HEK293 (cell line): ENCODE measurements around the gene MVB12A.

Experiments used
- CTCF ChIA-PET: fragments of 350-600 bp; formaldehyde crosslinking; extraction: SDS; loops from one replicate; lab custom pipeline; 2021; ENCODE audit warnings: antibody characterized with exemption; lab: Yijun Ruan, JAX
- POLR2A ChIA-PET: fragments of 300-600 bp; formaldehyde crosslinking; extraction: SDS; loops from one replicate; lab custom pipeline; 2020; ENCODE audit warnings: antibody characterized with exemption, inconsistent platforms; lab: Yijun Ruan, JAX
- H3K27ac ChIP-seq: fragments of 200-500 bp; sonication (Bioruptor generic); 2 replicates; pipeline ENCODE4 v1.5.1; 2014; ENCODE audit warnings: low read depth, low read length, control low read depth, inconsistent platforms; ENCODE audit errors: extremely low read depth
- H3K36me3 ChIP-seq, 2 experiments: fragments of 200-500 bp in 1 of 2; sonication (Bioruptor generic) in 1 of 2; 1 replicate in 1 of 2; 2 replicates in 1 of 2; pipeline ENCODE4 v1.5.1; 2014 to 2017; ENCODE audit warnings: inconsistent platforms in 2 of 2, low read length in 2 of 2; ENCODE audit not compliant: control insufficient read depth in 2 of 2, insufficient read depth in 1 of 2
- H3K4me1 ChIP-seq: fragments of 200-500 bp; sonication (Bioruptor generic); 2 replicates; pipeline ENCODE4 v1.5.1; 2014; ENCODE audit warnings: mild to moderate bottlenecking, low read length, inconsistent platforms; ENCODE audit not compliant: control insufficient read depth, insufficient read depth
- H3K4me3 ChIP-seq: 2 replicates; pipeline ENCODE4 v1.5.1; 2011; ENCODE audit warnings: low read depth, mild to moderate bottlenecking, control low read depth, low read length, moderate library complexity
- H3K9me3 ChIP-seq: fragments of 200-500 bp; sonication (Bioruptor generic); 2 replicates; pipeline ENCODE4 v1.5.1; 2014; ENCODE audit warnings: low read depth, low read length, inconsistent platforms; ENCODE audit not compliant: control insufficient read depth, insufficient read depth
- INSM2 ChIP-seq: fragments of 450-650 bp; formaldehyde crosslinking; IDR thresholded peaks from 2 replicates; pipeline ENCODE4 v1.5.1; 2016; ENCODE audit warnings: missing biosample characterization, missing genetic modification characterization
- MEIS1 ChIP-seq: sonication (generic); formaldehyde crosslinking; IDR thresholded peaks from 2 replicates; pipeline ENCODE4 v1.8.1; 2022; ENCODE audit warnings: missing genetic modification reagents, mild to moderate bottlenecking, borderline replicate concordance
- TRIM28 ChIP-seq: IDR thresholded peaks from 2 replicates; pipeline ENCODE4 v1.6.1; 2011; ENCODE audit warnings: low read length, control low read depth, borderline replicate concordance
- ZBTB10 ChIP-seq: fragments of 450-650 bp; formaldehyde crosslinking; IDR thresholded peaks from 2 replicates; pipeline ENCODE4 v1.5.1; 2016; ENCODE audit warnings: missing biosample characterization, missing genetic modification characterization
- ZBTB6 ChIP-seq: fragments of 450-650 bp; formaldehyde crosslinking; IDR thresholded peaks from 2 replicates; pipeline ENCODE4 v1.5.1; 2017; ENCODE audit warnings: missing biosample characterization, missing genetic modification characterization
- ZBTB8A ChIP-seq: fragments of 450-650 bp; formaldehyde crosslinking; IDR thresholded peaks from 2 replicates; pipeline ENCODE4 v1.5.1; 2016; ENCODE audit warnings: missing biosample characterization, missing genetic modification characterization
- ZFHX2 ChIP-seq: fragments of 450-650 bp; formaldehyde crosslinking; conservative IDR thresholded peaks from 2 replicates; pipeline ENCODE4 v1.5.1; 2016; ENCODE audit warnings: missing biosample characterization, missing genetic modification characterization
- ZIC2 ChIP-seq: fragments of 450-650 bp; formaldehyde crosslinking; IDR thresholded peaks from 2 replicates; pipeline ENCODE4 v1.5.1; 2016; ENCODE audit warnings: missing biosample characterization, missing genetic modification characterization
- ZNF221 ChIP-seq: fragments of 450-650 bp; formaldehyde crosslinking; IDR thresholded peaks from 2 replicates; pipeline ENCODE4 v1.5.1; 2017; ENCODE audit warnings: missing biosample characterization, missing genetic modification characterization, borderline replicate concordance
- ZNF239 ChIP-seq: fragments of 450-650 bp; formaldehyde crosslinking; IDR thresholded peaks from 2 replicates; pipeline ENCODE4 v1.5.1; 2016; ENCODE audit warnings: missing biosample characterization, missing genetic modification characterization
- ZNF350 ChIP-seq: fragments of 450-650 bp; formaldehyde crosslinking; IDR thresholded peaks from 2 replicates; pipeline ENCODE4 v1.5.0; 2017; ENCODE audit warnings: missing biosample characterization, mild to moderate bottlenecking, missing genetic modification characterization
- ZNF398 ChIP-seq: fragments of 450-650 bp; formaldehyde crosslinking; IDR thresholded peaks from 2 replicates; pipeline ENCODE4 v1.5.1; 2017; ENCODE audit warnings: missing biosample characterization, missing genetic modification characterization
- ZNF529 ChIP-seq: fragments of 450-650 bp; formaldehyde crosslinking; IDR thresholded peaks from 2 replicates; pipeline ENCODE4 v1.5.1; 2017; ENCODE audit warnings: missing genetic modification characterization, missing biosample characterization; ENCODE audit not compliant: insufficient replicate concordance
- ZNF626 ChIP-seq: fragments of 450-650 bp; sonication (Bioruptor Pico); formaldehyde crosslinking; IDR thresholded peaks from 2 replicates; pipeline ENCODE4 v1.5.1; 2018; ENCODE audit warnings: missing biosample characterization, missing genetic modification characterization, inconsistent platforms
- ZNF768 ChIP-seq: fragments of 450-650 bp; formaldehyde crosslinking; IDR thresholded peaks from 2 replicates; pipeline ENCODE4 v1.5.1; 2018; ENCODE audit warnings: missing biosample characterization, mild to moderate bottlenecking, missing genetic modification characterization
- ZSCAN30 ChIP-seq: fragments of 450-650 bp; IDR thresholded peaks from 2 replicates; pipeline ENCODE4 v1.5.1; 2018; ENCODE audit warnings: missing biosample characterization, mild to moderate bottlenecking, missing genetic modification characterization, moderate library complexity

MVB12A gene

GRCh38 chr19:17460372-17461230 is 40.8 kb downstream of the MVB12A start, which contains the start of gene NXNL1:
TSS of gene NXNL1 (minus strand) at chr19:17460926. CDS start at chr19:17460869, 57 bp downstream.
- CTCF ChIA-PET, result interaction anchor here (0.6 to 2.3 kb wide), 4 partner anchors 19 to 536 kb away, joined by 3 to 8 read pairs (median 4); partner anchors contain the start of gene CCDC194
- H3K27ac ChIP-seq, result no peak within 1 kb of the TSS
- no peaks in the 10 kb centered on the region for H3K36me3 ChIP-seq
- no peaks in the 10 kb centered on the region for H3K4me1 ChIP-seq
- no peak within 1 kb of the TSS for H3K4me3 ChIP-seq
- H3K9me3 ChIP-seq, result no peaks in the 10 kb centered on the region
- no peak for TF ChIP-seq ZFHX2 (tag by site-specific recombination)
- no peak for TF ChIP-seq ZNF626
- TF ChIP-seq ZBTB10 (tag by site-specific recombination), result no peak
- no peak for TF ChIP-seq MEIS1 (CRISPR knock-in tag)
- TF ChIP-seq ZIC2 (tag by site-specific recombination), result no peak
- no peak for TF ChIP-seq ZNF768 (tag by site-specific recombination)
- TF ChIP-seq ZBTB6 (tag by site-specific recombination), result no peak
- no peak for TF ChIP-seq TRIM28
- TF ChIP-seq ZNF239 (tag by site-specific recombination), result no peak
- TF ChIP-seq INSM2 (tag by site-specific recombination), result no peak
- no peak for TF ChIP-seq ZNF398 (tag by site-specific recombination)
- TF ChIP-seq, all 188 proteins: peak for 0
- POLR2A ChIA-PET, result interaction anchor here (1.7 kb wide), 1 partner anchor 19 kb away, joined by 4 read pairs; no protein-coding TSS in a partner anchor

- POLR2A ChIA-PET, result no interaction called here
These were observed 46.6 kb downstream of the MVB12A start for GRCh38 chr19:17466487-17466850.

More at GRCh38 chr19:17466487-17466850, 46.6 kb downstream of the MVB12A start:
- CTCF ChIA-PET, result interaction anchor here (0.6 to 5.5 kb wide), 16 partner anchors 9 to 119 kb away, joined by 3 to 53 read pairs (median 4); partner anchors contain the start of gene TMEM221
- no peak overlapping the region for H3K27ac ChIP-seq
- H3K9me3 ChIP-seq, result no peaks in the 10 kb centered on the region
- H3K36me3 ChIP-seq, result no peaks in the 10 kb centered on the region
- H3K4me1 ChIP-seq, result peaks cover 6% of the 10 kb centered on the region; the same call in 1 of the 2 replicates
- no peak for TF ChIP-seq ZNF350 (tag by site-specific recombination)
- TF ChIP-seq ZNF221 (tag by site-specific recombination), result no peak
- 0 out of 2 replicates have a peak, but pooled peaks have one; percentile 2 for TF ChIP-seq ZBTB8A (tag by site-specific recombination)
- TF ChIP-seq ZNF529 (tag by site-specific recombination), result no peak
- TF ChIP-seq ZSCAN30 (tag by site-specific recombination), result no peak
- H3K4me3 ChIP-seq, result no peak overlapping the region
